ENCODE results near the gene SLC6A8. TPM values are rescaled to one million over a fixed set of nuclear protein-coding genes. Genes with fewer than 3 reads are reported as not detected.
"Not testable (repeated sequence)": the region's sequence is repeated elsewhere in the genome, so short reads cannot be mapped to it uniquely, and the experiment has no call there.

SLC6A8 gene
- total RNA-seq, 1 donor from 2014 or later = 56.8 TPM

DNA sequence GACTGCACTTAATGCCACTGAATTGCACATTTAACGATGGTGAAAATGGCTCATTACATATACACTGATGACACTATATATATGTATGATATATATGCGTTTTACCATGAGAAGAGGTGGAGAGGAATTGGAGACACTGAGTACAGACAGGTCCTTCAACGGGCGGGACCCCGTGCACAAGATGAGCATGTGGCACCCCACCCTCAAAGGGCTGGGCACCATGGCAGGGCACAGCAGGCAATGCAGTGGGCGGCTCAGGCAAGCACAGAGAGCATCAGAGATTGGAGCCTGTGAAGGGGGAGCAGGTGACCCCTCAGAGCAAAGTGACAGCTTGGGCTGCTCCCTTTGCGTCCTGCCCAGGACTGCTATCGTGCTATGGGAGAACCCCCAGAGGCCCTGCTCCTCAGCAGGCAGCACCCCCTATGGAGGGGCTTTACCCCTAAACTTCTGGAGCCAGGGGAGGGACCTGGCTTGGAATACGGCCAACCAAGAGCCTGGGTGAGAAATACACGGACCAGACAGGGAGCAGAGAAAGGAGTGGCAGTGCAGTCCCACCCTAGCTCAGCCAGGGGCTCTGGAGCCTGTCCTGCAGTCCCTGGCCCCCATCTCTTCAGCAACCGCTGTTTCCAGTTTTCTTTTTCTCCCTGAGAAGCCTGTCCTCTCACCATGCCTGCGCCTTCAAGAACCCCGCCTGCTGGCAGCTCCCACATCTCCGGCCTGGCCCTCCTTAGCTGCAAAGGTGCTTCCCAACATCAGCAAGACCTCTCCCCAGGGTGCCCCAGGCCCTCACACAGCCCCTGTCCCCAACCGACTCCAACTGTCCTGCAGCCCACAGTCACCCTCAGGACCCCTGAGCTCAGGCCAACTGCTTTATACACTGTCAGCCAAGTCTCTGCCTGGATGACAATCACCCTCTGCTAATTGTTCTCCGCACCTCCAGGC lies 10.5 kb downstream of the SLC6A8 start:
- TF ChIP-seq, protein P1, sequence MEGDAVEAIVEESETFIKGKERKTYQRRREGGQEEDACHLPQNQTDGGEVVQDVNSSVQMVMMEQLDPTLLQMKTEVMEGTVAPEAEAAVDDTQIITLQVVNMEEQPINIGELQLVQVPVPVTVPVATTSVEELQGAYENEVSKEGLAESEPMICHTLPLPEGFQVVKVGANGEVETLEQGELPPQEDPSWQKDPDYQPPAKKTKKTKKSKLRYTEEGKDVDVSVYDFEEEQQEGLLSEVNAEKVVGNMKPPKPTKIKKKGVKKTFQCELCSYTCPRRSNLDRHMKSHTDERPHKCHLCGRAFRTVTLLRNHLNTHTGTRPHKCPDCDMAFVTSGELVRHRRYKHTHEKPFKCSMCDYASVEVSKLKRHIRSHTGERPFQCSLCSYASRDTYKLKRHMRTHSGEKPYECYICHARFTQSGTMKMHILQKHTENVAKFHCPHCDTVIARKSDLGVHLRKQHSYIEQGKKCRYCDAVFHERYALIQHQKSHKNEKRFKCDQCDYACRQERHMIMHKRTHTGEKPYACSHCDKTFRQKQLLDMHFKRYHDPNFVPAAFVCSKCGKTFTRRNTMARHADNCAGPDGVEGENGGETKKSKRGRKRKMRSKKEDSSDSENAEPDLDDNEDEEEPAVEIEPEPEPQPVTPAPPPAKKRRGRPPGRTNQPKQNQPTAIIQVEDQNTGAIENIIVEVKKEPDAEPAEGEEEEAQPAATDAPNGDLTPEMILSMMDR (conservative IDR thresholded peaks at IDR 0.05) = no peak
- Mint-ChIP-seq H3K36me3 (peaks cover 3% of the 10 kb centered on the region), H3K4me3 (no peak overlapping the region), H3K27ac (peak overlapping the region; percentile 57), H3K9me3 (no peaks in the 10 kb centered on the region), H3K27me3 (no peaks in the 10 kb centered on the region), H3K4me1 (ENCODE audit: unreplicated experiment) (no peaks in the 10 kb centered on the region)
- no peak for DNase-seq (ENCODE audit: extremely low spot score, unreplicated experiment)

DNA sequence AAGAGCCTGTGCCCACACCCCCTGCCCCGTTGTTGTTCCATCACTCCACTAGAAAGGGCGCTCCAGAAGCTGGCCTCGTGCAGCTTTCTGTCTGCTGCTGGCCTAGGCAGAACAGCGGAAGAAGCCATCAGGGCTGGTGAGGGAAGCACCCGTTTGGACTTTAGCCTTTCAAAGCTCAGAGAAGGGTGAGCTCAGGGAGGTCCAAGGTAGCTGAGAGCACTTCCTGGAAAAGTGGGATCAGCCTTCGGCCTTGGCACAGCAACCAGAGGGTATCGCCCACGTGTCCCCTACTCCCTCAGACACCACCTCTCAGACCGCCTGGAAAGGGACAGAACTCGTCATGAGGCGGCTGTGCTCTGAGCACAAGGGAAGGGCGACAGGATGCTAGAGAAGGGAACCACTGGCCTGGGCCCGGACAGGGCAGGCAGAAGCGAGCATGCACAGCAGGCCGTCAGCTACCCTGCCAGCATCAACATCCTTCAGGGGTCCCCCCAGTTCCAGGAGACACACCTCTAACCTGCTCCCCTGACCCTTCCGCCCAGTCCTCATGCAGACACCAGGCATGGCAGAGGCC lies 11.6 kb downstream of the SLC6A8 start:
- H3K4me1 Mint-ChIP-seq (ENCODE audit: unreplicated experiment); H3K27ac Mint-ChIP-seq; H3K36me3 Mint-ChIP-seq; H3K27me3 Mint-ChIP-seq; DNase-seq (ENCODE audit: extremely low spot score, unreplicated experiment); H3K9me3 Mint-ChIP-seq; H3K4me3 Mint-ChIP-seq: not testable (repeated sequence)

DNA sequence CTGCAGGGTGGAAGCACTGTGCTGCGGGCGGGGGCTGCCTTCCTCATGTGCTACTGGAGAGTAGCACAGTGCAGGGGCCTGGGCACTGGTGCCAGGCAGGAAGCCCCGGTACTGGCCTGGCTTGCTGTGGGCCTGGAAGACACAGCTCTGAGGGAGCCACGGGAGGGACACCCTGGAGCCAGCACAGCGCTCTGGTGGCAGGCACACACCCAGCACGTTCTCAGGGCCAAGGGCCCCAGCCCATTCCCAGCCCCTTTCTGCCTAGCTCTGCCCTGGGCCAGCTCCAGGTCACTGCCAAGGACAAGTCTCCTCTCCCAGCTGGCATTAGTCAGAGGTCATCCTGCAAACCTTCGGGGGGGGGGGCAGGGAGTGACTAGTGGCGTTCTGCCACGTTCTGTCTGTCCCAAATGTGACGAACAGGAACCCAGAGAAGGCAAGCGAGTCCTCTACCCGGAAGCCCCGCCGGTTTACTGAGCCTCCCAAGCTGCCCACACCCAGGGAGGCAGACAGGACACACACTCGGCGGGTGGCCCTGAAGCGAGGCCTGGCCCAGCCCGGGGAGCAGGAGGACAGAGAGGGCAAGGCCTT lies 12.2 kb downstream of the SLC6A8 start:
- not testable (repeated sequence) for H3K4me1 Mint-ChIP-seq (ENCODE audit: unreplicated experiment); DNase-seq (ENCODE audit: extremely low spot score, unreplicated experiment); H3K27me3 Mint-ChIP-seq; H3K27ac Mint-ChIP-seq; H3K4me3 Mint-ChIP-seq; H3K9me3 Mint-ChIP-seq; H3K36me3 Mint-ChIP-seq

DNA sequence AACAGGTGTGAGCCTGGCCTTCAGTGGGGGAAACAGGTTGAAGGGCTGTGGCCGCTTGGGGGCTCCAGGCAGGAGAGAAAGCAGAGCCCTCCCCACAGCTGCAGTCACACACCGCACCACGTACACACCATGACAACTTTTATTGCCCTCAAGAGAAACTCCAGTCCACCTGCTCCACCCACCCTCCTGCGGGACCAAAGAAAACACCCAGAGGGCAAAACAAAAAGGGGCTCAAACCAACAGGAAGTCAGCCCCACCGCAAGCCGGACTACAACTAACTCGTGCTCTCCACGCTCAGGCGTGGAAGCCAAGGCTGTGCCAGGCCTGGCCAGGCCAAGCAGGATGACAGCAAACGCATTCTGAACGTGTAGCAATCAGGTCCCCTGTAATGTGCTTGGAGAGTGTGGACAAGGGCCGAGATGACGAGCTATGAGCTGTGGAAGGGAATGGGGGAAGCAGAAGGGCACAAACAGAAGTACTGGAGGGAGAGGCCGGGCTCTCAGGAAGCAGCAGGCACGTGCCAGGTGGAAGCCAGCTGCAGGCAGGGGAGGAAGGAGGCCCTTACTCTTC lies 12.7 kb downstream of the SLC6A8 start:
- TF ChIP-seq, protein P1 (conservative IDR thresholded peaks at IDR 0.05) = no peak
- no peaks in the 10 kb centered on the region for H3K4me1 Mint-ChIP-seq (ENCODE audit: unreplicated experiment)
- H3K27ac Mint-ChIP-seq = no peak overlapping the region
- no peak overlapping the region for H3K4me3 Mint-ChIP-seq
- H3K9me3 Mint-ChIP-seq = no peaks in the 10 kb centered on the region
- peaks cover 3% of the 10 kb centered on the region for H3K36me3 Mint-ChIP-seq
- no peaks in the 10 kb centered on the region for H3K27me3 Mint-ChIP-seq
- DNase-seq (ENCODE audit: extremely low spot score, unreplicated experiment) = no peak

DNA sequence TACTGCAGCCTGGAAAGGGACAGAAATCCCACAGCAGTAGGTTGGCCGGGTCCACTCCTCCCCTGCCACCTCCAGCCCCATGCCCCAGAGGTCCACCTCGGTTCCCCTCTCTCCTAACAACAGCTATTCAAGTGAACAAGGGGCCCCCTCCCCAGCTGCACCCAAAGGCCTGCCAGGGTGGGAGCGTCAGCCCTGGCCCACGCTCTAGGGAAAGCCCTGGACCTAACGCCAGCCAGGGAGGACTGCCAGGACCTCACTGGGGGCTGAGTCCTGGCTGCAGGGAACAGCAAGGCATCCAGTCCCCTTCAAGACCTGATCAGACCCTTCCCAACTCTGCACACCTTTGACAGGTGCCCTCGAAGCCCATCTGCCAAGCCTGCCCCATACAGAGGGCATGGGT lies 13.2 kb downstream of the SLC6A8 start:
- Mint-ChIP-seq H3K4me3 (no peak overlapping the region), H3K9me3 (no peaks in the 10 kb centered on the region), H3K27ac (no peak overlapping the region), H3K4me1 (ENCODE audit: unreplicated experiment) (no peaks in the 10 kb centered on the region), H3K36me3 (peaks cover 3% of the 10 kb centered on the region), H3K27me3 (no peaks in the 10 kb centered on the region)
- TF ChIP-seq, protein P1 (conservative IDR thresholded peaks at IDR 0.05) = no peak
- no peak for DNase-seq (ENCODE audit: extremely low spot score, unreplicated experiment)

DNA sequence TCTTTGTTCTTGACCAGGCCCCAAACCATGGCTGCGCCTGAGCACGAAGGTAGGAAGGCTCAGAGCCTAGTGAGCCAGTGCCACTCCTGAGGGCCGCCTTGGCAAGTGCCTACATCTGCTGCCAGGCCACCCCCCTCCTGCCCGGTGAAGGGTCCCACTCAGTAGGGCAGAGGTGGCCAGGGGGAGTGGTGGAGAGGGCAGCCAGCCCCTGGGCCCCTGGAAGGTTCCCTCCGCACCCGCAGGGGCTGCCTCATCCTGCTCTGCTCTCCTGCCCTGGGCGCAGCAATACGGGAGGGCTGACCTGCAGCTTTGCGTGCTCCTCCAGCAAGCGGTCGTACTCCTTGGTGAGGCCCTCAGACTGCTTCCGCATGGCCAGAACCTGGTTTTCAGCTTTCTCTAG lies 14.0 kb downstream of the SLC6A8 start:
- Mint-ChIP-seq H3K27me3 (no peaks in the 10 kb centered on the region), H3K4me1 (ENCODE audit: unreplicated experiment) (no peaks in the 10 kb centered on the region), H3K4me3 (no peak overlapping the region), H3K36me3 (peaks cover 3% of the 10 kb centered on the region), H3K27ac (no peak overlapping the region), H3K9me3 (no peaks in the 10 kb centered on the region)
- no peak for DNase-seq (ENCODE audit: extremely low spot score, unreplicated experiment)
- TF ChIP-seq, protein P1 (conservative IDR thresholded peaks at IDR 0.05) = no peak

All from type B pancreatic cell (in vitro differentiated cells).